CD4-positive, alpha-beta T cell (primary cell): ENCODE data around the gene PLCL1. TPM values are rescaled to one million over a fixed set of nuclear protein-coding genes. Genes with fewer than 3 reads are reported as not detected.

Source experiments
- ATAC-seq: fragments of 200-7000 bp; cut with Tn5 transposase; one replicate; pipeline ENCODE4 v1.10.0; 2022; ENCODE audit warnings: mild to moderate bottlenecking; ENCODE audit not compliant: poor library complexity
- CTCF ChIA-PET: fragments of 350-600 bp; sonication (Branson Sonifier 250); formaldehyde crosslinking; loops from one replicate; lab custom pipeline; 2021; ENCODE audit warnings: antibody characterized with exemption, inconsistent platforms; lab: Charles Lee
- POLR2A ChIA-PET: fragments of 350-600 bp; sonication (Branson Sonifier 250); formaldehyde crosslinking; loops from one replicate; lab custom pipeline; 2021; ENCODE audit warnings: antibody characterized with exemption, inconsistent platforms; lab: Charles Lee
- DNase-seq, 14 experiments: peaks; one replicate each; pipeline ENCODE4 v3.0.0-alpha.2; 2013 to 2020; ENCODE audit warnings: mixed read lengths in 2 of 14
- H3K27ac ChIP-seq, 2 donors: one replicate each; pipeline versions ENCODE4 v1.5.1 to v1.7.0; 2013; ENCODE audit warnings: low read length in 2 of 2, low read depth in 1 of 2, mild to moderate bottlenecking in 1 of 2
- H3K27me3 ChIP-seq, 2 experiments: 1 replicate in 1 of 2; 2 replicates in 1 of 2; pipeline versions ENCODE4 v1.6.1 to v1.7.0; 2013; ENCODE audit warnings: low read length in 2 of 2, control low read depth in 1 of 2, mild to moderate bottlenecking in 1 of 2, moderate library complexity in 1 of 2; ENCODE audit not compliant: insufficient read depth in 2 of 2, control insufficient read depth in 1 of 2
- H3K36me3 ChIP-seq: one replicate; pipeline ENCODE4 v1.6.1; 2013; ENCODE audit warnings: low read length, control low read depth; ENCODE audit not compliant: insufficient read depth
- H3K4me1 ChIP-seq: one replicate; pipeline ENCODE4 v1.6.1; 2013; ENCODE audit warnings: low read length, control low read depth; ENCODE audit not compliant: insufficient read depth
- H3K4me3 ChIP-seq: one replicate; pipeline ENCODE4 v1.5.1; 2013; ENCODE audit warnings: mild to moderate bottlenecking, low read length, moderate library complexity
- H3K9me3 ChIP-seq, 2 experiments: 1 replicate in 1 of 2; 2 replicates in 1 of 2; pipeline versions ENCODE4 v1.6.1 to v1.7.0; 2013; ENCODE audit warnings: low read length in 2 of 2, mild to moderate bottlenecking in 2 of 2, control low read depth in 1 of 2, moderate library complexity in 1 of 2; ENCODE audit not compliant: control insufficient read depth in 1 of 2, insufficient read depth in 1 of 2
- H3K27ac Mint-ChIP-seq: one replicate; pipeline ENCODE4 v1.8.0; 2020; ENCODE audit warnings: mixed read lengths
- H3K27me3 Mint-ChIP-seq: one replicate; pipeline ENCODE4 v1.8.0; 2021; ENCODE audit warnings: mixed read lengths
- H3K36me3 Mint-ChIP-seq: one replicate; pipeline ENCODE4 v1.8.0; 2021; ENCODE audit warnings: low read depth, mixed read lengths
- H3K4me1 Mint-ChIP-seq: one replicate; pipeline ENCODE4 v1.8.0; 2021; ENCODE audit warnings: low read depth, mixed read lengths
- H3K4me3 Mint-ChIP-seq: one replicate; pipeline ENCODE4 v1.8.0; 2020; ENCODE audit warnings: mild to moderate bottlenecking, mixed read lengths
- H3K9me3 Mint-ChIP-seq: one replicate; pipeline ENCODE4 v1.8.0; 2020; ENCODE audit warnings: mixed read lengths
- intact Hi-C, 2 experiments: fragments of 100-400 bp; cut with DNase I in 1 of 2; cut with micrococcal nuclease in 1 of 2; formaldehyde crosslinking; loops; one replicate each; pipeline versions ENCODE4 v1.15.1 to v1.9.0; 2023 to 2025; cut with DNase I, micrococcal nuclease
- total RNA-seq, 174 experiments: library from RNA in 2 of 174; stranded (reverse) in 2 of 174; gene quantifications; one replicate each; pipeline ENCODE4 v1.2.3 and lab custom pipeline; 2021 to 2026
- TF ChIP-seq, protein P1 (sequence below): fragments of 200-600 bp; IDR thresholded peaks from one replicate; pipeline ENCODE4 v1.8.0; 2022; ENCODE audit warnings: antibody characterized with exemption, mild to moderate bottlenecking

PLCL1 gene
- total RNA-seq, 2 experiments from 2014 or later: 27.0 to 28.3 TPM

DNA sequence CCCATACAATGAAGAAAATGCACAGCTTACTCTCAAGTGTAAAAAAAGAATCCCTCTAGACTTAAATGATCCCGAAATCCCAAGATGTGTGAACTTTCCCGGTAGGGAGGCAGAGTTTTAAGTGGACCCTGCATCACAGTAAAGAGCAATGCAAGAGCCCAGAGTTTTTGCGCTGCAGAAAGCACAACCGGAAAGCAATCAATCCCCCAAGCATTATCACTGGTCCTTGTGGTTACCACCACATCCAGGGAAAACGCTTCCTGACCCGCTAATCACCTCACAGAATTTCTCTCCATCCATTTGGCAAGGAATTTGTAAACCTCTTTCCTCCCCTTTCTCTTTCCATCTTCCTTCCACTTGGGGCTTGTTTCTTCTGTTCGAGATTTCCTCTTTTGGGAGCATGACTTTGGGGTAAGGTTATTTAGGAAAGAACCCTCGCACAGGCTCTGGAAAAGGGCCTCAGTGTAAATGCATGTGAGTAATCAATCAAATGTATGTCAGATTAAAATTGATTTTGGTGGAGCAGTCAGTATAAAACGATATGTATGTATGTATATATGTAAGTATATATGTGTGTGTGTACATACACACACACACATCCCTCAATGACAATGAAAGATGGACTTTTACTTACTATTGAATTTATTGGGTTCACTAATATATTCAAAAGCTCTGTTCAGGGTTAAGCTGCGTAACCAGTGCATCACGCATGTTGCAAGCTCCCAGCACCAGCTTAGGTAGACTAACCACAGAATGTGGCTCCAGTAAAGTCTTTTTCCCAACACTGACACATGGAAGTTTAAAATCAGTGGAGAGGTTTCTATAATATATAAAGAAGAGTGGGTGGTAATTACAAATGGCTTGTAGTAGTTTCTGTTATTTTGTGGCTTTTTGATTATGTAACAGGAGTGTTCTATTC is 1.6 kb downstream of the PLCL1 start:
- H3K4me1 Mint-ChIP-seq: peaks cover 73% of the 10 kb centered on the region
- Histone ChIP-seq H3K27ac (peak overlapping the region in 1 of 2 donors; percentile 68), H3K4me1 (peaks cover 31% of the 10 kb centered on the region), H3K9me3 (no peaks in the 10 kb centered on the region), H3K36me3 (no peaks in the 10 kb centered on the region), H3K4me3 (peak overlapping the region; percentile 77), H3K27me3 (no peaks in the 10 kb centered on the region)
- H3K27me3 Mint-ChIP-seq: no peaks in the 10 kb centered on the region
- intact Hi-C loops: loop anchor here (2.0 to 5.0 kb wide), 6 partner anchors 33 to 201 kb away; no protein-coding TSS in a partner anchor
- H3K4me3 Mint-ChIP-seq: peak overlapping the region; percentile 92
- H3K36me3 Mint-ChIP-seq: peaks cover 8% of the 10 kb centered on the region
- peak in 1 of 14 experiments; percentile 17 for DNase-seq
- TF ChIP-seq, protein P1, sequence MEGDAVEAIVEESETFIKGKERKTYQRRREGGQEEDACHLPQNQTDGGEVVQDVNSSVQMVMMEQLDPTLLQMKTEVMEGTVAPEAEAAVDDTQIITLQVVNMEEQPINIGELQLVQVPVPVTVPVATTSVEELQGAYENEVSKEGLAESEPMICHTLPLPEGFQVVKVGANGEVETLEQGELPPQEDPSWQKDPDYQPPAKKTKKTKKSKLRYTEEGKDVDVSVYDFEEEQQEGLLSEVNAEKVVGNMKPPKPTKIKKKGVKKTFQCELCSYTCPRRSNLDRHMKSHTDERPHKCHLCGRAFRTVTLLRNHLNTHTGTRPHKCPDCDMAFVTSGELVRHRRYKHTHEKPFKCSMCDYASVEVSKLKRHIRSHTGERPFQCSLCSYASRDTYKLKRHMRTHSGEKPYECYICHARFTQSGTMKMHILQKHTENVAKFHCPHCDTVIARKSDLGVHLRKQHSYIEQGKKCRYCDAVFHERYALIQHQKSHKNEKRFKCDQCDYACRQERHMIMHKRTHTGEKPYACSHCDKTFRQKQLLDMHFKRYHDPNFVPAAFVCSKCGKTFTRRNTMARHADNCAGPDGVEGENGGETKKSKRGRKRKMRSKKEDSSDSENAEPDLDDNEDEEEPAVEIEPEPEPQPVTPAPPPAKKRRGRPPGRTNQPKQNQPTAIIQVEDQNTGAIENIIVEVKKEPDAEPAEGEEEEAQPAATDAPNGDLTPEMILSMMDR: no peak
- peak overlapping the region; percentile 87 for H3K27ac Mint-ChIP-seq
- POLR2A ChIA-PET: interaction anchor here (0.6 to 2.0 kb wide), 8 partner anchors 8 to 278 kb away, joined by 3 to 10 read pairs (median 4); no protein-coding TSS in a partner anchor
- no peaks in the 10 kb centered on the region for H3K9me3 Mint-ChIP-seq
- CTCF ChIA-PET: interaction anchor here (1.1 kb wide), 1 partner anchor 21 kb away, joined by 3 read pairs; no protein-coding TSS in a partner anchor
- no peak for ATAC-seq

DNA sequence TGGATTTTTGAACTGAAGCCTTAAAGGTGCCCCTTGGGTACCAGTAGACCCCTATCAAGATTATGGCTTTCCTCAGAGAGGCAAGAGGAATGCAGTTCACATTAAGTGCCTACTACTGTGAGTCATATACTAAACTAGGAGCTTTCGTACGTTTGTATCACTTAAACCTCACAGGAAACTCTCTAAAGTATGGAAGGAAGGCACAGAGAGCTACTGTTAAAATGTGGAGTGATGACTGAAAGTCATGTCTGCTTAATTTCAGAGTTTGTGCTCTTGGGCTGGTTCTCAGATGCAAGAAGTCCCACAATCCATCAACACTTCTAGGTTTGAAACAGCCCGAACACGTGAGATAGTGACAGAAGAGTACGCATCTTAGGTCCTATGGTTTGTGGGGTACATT is 4.7 kb downstream of the PLCL1 start:
- no peaks in the 10 kb centered on the region for H3K36me3 ChIP-seq
- no peaks in the 10 kb centered on the region for H3K27me3 ChIP-seq
- Mint-ChIP-seq H3K36me3 (peaks cover 8% of the 10 kb centered on the region), H3K4me1 (peaks cover 81% of the 10 kb centered on the region), H3K9me3 (no peaks in the 10 kb centered on the region), H3K27me3 (no peaks in the 10 kb centered on the region), H3K4me3 (peak overlapping the region; percentile 73), H3K27ac (peak overlapping the region; percentile 87)
- no peak for ATAC-seq
- intact Hi-C loops: loop anchor here (5.0 kb wide), 5 partner anchors 33 to 198 kb away; no protein-coding TSS in a partner anchor
- POLR2A ChIA-PET: interaction anchor here (0.9 to 1.5 kb wide), 6 partner anchors 29 to 318 kb away, joined by 3 to 11 read pairs (median 4); no protein-coding TSS in a partner anchor
- H3K27ac ChIP-seq: no peak overlapping the region
- CTCF ChIA-PET: interaction anchor here (0.6 to 1.1 kb wide), 3 partner anchors 15 to 177 kb away, joined by 3 to 5 read pairs (median 3); no protein-coding TSS in a partner anchor
- H3K4me1 ChIP-seq: peaks cover 22% of the 10 kb centered on the region
- DNase-seq: peak in 1 of 14 experiments; percentile 16
- H3K9me3 ChIP-seq: no peaks in the 10 kb centered on the region
- H3K4me3 ChIP-seq: no peak overlapping the region
- TF ChIP-seq, protein P1: no peak

DNA sequence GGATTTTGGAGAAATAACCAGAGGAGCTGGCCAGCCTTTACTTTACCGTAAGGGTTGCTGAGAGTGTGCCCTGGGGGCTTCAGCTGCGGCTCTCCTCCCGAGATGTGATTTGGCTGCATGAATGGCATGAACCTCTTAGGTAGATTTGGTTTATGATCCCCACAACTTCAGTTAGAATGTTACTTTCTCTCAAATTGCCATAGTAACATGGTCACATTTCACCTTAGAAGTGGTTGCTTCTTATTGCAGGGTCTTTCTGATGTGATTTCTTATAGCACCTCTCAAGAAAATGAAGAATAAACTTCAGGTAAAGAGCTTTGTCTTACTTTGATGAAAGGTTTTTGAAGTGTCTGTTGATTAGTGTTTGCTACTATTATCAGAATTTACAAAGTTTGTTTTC is 5.6 kb downstream of the PLCL1 start:
- H3K27me3 Mint-ChIP-seq: no peaks in the 10 kb centered on the region
- peak; percentile 10 for ATAC-seq
- H3K4me1 Mint-ChIP-seq: peaks cover 85% of the 10 kb centered on the region
- H3K36me3 ChIP-seq: no peaks in the 10 kb centered on the region
- H3K36me3 Mint-ChIP-seq: peaks cover 13% of the 10 kb centered on the region
- H3K9me3 ChIP-seq: no peaks in the 10 kb centered on the region
- peaks cover 20% of the 10 kb centered on the region for H3K4me1 ChIP-seq
- no peaks in the 10 kb centered on the region for H3K9me3 Mint-ChIP-seq
- ChIA-PET POLR2A (interaction anchor here (0.7 to 1.1 kb wide), 3 partner anchors 38 to 317 kb away, joined by 3 read pairs; no protein-coding TSS in a partner anchor), CTCF (no interaction called here)
- no peak overlapping the region for H3K4me3 ChIP-seq
- no peaks in the 10 kb centered on the region for H3K27me3 ChIP-seq
- no peak overlapping the region for H3K27ac ChIP-seq
- intact Hi-C loops: no loop called here
- DNase-seq: peak in 2 of 14 experiments; percentile 37 to 45
- TF ChIP-seq, protein P1: no peak
- peak overlapping the region; percentile 87 for H3K27ac Mint-ChIP-seq
- no peak overlapping the region for H3K4me3 Mint-ChIP-seq
